COLO668 (cell line): Measurements from ENCODE around the gene ZNF358.

Experiments
- DNase-seq: peaks from one replicate; lab custom pipeline; 2025; ENCODE audit not compliant: unreplicated experiment; lab: John Stamatoyannopoulos, UW

Gene ZNF358

DNA sequence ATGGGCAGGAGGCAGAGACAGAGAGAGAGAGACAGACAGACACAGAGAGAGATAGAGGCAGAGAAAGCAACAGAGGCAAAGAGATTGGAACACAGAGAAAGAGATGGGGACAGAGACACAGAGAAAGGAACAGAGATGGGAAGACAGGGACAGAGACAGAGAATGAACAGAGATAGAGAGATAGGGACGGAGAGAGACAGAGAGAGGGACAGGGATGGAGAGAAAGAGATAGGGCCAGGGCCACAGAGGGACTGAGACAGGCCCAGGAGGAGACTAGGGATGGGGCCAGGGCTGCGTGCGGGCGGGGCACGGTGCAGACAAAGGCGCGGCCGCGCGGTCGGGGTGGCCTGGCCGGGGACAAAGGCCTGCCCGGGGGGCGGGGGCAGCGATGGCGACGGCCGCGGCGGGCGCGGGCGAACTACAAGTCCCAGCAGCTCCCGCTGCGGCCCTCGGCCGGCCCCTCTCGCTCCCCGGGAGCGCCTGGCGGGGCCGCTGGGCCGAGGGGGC lies at the start of gene ZNF358:
Gene ZNF358, plus strand, starts transcription at position 459 of the 507 bp plus-strand sequence. CDS start 3,140 bp downstream, outside the sequence.
- peak; percentile 84 for DNase-seq

DNA sequence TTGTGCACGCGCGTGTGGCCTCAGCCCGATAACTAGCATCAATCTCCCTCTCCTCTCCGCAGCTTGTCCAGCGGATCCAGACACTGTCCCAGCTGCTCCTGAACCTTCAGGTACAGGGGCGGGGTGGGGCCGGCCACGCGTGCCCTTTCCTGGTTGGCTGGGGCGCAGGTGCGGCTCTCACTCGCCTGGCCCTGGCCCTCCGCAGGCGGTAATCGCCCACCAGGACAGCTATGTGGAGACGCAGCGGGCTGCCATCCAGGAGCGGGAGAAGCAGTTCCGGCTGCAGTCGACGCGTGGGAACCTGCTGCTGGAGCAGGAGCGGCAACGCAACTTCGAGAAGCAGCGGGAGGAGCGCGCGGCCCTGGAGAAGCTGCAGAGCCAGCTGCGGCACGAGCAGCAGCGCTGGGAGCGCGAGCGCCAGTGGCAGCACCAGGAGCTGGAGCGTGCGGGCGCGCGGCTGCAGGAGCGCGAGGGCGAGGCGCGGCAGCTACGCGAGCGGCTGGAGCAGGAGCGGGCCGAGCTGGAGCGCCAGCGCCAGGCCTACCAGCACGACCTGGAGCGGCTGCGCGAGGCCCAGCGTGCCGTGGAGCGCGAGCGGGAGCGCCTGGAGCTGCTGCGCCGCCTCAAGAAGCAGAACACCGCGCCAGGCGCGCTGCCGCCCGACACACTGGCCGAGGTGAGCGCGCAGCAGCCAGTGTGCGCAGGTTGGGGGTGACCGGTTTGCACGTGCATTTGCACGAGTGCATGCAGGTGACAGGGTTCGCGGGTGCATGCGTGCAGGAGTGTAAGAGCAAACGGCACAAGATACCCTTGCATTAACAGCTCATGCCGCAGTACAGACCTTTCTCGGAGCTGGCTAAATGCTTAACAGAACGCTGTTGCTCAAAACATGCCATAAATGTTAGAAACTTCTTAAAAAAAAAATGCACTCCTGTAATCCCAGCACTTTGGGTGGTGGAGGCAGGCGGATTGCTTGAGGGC lies 48.6 kb upstream of the ZNF358 start:
- DNase-seq, result no peak

DNA sequence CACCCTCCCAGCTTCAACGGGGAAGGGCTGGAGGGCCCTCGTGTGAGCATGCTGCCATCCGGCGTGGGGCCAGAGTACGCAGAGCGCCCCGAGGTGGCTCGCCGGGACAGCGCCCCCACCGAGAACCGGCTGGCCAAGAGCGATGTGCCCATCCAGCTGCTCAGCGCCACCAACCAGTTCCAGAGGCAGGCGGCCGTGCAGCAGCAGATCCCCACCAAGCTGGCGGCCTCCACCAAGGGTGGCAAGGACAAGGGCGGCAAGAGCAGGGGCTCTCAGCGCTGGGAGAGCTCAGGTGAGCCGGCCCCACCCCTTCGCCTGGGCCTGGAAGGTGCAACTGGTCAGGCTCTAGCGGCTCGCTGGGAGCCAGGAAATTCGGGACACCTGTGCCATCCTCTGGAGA lies 47.1 kb upstream of the ZNF358 start:
- DNase-seq, result no peak

DNA sequence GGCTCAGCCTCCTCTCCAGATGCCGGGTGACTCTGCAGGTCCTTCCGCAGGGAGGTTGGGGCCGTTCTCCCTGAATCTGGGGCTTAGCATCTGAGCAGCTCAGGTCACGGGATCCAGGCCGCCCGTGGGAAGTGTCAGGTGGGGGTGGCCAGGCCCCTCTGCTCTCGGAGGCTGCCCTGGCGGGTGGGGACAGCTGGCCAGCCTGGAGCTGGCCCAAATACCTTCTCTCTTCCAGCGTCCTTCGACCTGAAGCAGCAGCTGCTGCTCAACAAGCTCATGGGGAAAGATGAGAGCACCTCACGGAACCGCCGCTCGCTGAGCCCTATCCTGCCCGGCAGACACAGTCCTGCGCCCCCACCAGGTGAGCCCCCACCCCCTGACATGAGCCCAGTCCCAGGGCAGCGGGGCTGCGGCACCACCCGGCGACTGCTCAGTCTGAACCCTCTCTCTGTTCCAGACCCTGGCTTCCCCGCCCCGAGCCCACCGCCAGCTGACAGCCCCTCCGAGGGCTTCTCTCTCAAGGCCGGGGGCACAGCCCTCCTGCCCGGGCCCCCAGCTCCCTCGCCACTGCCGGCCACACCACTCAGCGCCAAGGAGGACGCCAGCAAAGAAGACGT lies 46.1 kb upstream of the ZNF358 start:
- no peak for DNase-seq

GRCh38 chr19:7470540-7471305 lies 45.2 kb upstream of the ZNF358 start:
- no peak for DNase-seq

GRCh38 chr19:7471696-7472615 lies 43.9 kb upstream of the ZNF358 start:
- DNase-seq, result no peak

DNA sequence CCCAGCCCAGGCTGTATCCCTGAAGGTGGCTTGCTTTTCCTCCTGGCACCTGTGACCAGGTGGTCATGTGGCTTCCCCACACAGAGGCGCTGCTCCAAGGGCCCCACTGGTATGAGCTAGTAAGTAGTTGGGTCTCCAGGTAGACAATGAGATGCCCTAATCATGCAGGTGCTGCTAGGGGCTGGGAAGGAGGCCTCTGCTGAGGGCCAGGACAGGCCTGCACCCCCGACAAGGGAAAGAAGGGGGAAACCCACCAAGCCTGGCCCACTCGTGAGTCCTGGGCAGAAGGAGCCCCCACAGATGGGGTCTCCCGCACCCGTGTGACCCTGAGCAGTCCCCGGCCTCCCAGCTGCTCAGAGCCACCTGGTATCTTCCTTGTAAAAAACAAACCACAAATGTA lies 40.2 kb upstream of the ZNF358 start:
- DNase-seq, result no peak

- no peak for DNase-seq
Measured at GRCh38 chr19:7476241-7476640, 39.7 kb upstream of the ZNF358 start.

DNA sequence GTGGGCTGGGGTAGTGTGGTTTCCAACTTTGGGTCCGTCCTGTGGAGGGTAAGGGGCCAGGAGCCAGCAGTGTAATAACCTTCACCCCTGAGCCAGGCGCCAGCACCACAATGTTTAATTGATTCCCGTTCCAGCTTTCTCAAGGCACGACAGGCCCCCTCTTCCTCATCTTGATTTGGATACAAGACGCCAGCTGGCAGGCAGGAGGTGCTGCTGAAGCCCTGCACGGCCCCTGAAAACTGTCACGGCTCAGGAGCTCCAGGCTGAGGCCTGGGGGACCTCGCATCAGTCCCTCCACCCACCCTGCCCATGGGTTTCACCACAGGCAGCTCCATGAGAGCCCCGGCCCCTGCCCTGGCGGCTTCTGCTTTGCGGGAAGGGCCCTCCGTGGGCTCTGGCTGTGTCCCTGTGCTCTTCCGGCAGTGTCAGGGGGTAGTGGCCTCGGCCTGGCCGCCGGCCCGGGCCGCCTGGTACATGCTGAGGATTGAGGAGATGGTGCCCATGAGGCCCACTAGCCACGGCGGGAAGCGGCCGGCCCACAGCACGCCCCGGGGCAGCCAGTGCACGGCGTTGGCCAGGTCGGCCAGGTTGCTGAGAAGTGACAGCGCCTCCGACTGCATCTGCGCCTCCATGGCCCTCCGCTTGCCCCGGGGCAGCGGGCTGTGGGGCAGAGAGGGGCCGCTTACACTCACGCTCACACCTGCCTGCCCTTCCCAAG lies 39.0 kb upstream of the ZNF358 start:
- no peak for DNase-seq

DNA sequence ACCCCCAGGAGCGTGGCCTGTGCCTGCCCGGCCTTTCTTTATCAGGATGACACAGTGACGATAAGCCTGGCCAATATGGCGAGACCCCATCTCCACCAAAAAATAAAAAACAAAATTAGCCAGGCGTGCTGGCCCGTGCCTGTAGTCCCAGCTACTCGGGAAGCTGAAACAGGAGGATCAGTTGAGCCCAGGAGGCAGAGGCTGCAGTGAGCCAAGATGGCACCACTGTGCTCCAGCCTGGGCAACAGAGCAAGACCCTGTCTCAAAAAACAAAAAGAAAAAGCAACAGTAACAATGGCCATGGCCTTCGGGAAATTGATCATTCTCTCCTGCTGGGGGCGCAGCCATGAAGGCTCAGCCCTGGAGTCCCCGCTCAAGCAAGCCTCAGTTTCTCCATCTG lies 38.1 kb upstream of the ZNF358 start:
- DNase-seq, result no peak

DNA sequence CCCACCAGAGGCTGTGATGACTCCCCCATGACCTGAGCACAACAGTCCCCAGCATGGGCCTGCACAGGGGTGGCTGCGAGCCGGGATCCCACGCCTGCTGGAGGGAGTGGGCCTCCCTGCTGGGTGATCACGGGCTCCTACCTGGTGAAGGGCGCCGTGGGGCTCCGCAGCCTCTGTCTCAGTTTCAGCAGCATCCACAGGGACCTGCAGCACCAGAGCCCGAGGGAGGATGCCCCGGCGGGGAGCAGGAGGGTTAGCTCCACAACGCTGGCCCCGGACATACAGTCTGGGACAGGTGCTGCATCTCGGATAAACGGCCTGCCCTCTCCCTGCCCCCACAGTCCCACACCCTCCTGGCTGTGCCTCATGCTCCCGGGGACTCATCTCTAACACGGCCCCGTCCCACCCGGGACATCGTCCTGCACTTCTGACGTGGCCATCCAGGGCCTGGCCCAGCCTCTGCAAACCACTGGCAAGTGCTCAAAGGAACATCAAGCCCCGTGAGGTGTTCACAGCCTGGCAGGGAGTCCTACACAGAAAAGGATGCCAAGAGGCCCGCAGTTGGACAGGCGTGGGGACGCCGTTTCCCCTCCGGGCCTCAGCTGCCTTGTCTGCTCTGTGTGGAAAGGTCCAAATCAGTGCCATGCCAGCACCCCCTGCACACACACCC lies 37.6 kb upstream of the ZNF358 start:
- DNase-seq, result no peak

- no peak for DNase-seq
Measured at GRCh38 chr19:7478843-7479227, 37.1 kb upstream of the ZNF358 start.

DNA sequence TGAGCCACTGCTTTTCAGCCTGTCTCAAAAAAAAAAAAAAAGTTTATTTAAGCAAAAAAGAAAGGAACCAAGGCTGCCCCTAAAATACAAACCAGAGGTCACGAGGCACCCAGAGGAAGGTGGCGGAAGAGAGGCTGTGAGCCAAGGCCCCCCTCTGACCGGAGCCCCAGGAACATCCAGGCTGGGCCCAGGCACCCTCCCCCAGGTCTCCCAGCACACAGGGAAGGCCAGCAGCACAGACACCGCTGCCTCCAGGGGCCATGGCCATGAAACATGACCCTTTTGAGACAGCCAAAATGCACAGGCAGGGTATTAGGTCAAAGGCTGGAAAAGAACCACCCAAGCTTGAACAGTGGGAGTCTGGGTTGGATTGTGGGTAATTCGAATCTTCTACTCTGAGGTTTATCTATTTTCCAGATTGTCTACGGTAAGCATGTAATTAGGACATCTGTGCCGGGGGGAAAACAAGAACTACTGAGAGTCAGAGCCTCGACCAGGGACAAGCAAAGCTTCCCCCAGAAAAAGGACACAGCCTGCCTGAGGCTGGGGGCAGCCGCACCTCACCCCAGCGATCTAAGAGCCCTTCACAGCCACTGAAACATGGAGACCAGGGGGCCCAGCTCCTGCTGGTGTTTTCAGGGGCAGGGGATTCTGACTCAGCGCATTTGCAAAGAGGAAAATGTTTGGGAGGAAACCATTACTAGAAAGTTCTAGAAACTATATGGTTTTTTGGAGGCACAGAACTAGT lies 35.5 kb upstream of the ZNF358 start:
- no peak for DNase-seq

GRCh38 chr19:7480970-7481255 lies 35.0 kb upstream of the ZNF358 start:
- no peak for DNase-seq

GRCh38 chr19:7482584-7483439 lies 33.1 kb upstream of the ZNF358 start:
- no peak for DNase-seq

DNA sequence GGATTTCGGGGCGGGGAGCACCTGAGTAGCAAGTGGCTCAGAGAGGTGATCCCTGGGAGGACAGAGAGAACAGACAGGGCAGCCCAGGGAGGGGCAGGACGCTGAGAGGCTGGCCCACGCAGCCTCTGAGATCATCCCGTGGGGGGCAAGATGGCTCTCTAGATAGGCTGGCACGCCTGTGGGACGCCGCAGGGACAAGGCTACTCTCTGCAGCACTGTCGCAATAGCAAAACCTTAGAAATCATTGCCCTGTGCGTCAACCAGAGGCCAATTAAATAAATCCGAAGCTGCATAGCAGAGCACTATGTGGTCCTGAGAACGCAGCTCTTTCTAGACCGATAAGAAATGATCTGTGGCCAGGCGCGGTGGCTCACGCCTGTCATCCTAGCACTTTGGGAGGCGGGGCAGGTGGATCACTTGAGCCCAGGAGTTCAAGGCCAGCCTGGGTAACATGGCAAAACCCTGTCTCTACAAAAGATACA lies 32.1 kb upstream of the ZNF358 start:
- no peak for DNase-seq

DNA sequence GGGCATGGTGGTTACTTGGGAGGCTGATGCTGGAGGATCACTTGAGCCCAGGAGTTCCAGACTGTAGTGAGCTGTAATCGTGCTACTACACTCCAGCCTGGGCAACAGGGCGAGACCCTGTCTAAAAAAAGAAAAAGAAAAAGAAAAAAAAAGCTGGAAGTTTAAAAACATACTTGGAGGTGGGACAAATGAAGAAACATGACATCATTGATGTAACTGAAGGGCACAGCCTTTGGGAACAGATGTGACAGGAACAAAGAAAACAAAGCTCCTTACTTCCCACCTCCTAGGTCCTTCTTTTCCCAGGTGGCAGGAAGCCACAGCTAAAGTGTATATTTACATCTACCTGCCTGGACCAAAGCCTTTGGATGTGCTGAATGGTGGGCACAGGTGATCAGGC lies 29.0 kb upstream of the ZNF358 start:
- no peak for DNase-seq
